Measurements from ENCODE around the gene HLCS. TPM values are rescaled to one million over a fixed set of nuclear protein-coding genes. Genes with fewer than 3 reads are reported as not detected.

Gene HLCS
- total and polyA plus RNA-seq, 2 of the 4 experiments (the other 2 are of a cell fraction) = 10.6 to 21.0 TPM

DNA sequence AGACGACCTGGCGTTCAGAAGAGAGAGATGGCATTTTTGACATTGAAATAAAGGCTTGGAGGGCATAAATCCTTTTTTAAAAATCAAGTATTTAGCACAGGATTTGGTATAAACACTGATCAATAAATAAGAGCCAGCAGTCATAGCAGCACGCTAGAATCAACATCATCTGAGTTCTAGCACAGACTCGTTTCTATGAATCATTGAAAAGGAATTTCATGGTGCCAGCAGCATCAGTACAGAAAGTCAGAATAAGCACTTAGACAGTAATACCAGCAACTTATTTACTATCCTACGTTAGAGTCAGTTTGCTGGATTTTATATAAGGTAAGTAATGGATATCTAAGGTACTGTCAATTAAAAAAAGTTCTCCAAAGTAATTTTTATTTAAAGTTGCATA, 119.3 kb downstream of the HLCS start:
- H3K27ac ChIP-seq (ENCODE audit: insufficient read depth, low read length) = no peak overlapping the region
- no peak overlapping the region for H2BK15ac ChIP-seq (ENCODE audit: low read depth, low read length)
- TF ChIP-seq BHLHE40 (IDR thresholded peaks at IDR 0.05; ENCODE audit: low read depth, low read length) (peak; percentile 85), RAD21 (IDR thresholded peaks at IDR 0.05; ENCODE audit: low read length) (no peak), RFX5 (IDR thresholded peaks at IDR 0.05; ENCODE audit: low read depth, low read length) (no peak), ELK1 (IDR thresholded peaks at IDR 0.05; ENCODE audit: borderline replicate concordance, low read depth, low read length) (no peak), MAZ (IDR thresholded peaks at IDR 0.05; ENCODE audit: borderline replicate concordance, low read depth, low read length) (no peak), NFE2L2 (IDR thresholded peaks at IDR 0.05; ENCODE audit: low read depth, low read length) (no peak), MAFK (IDR thresholded peaks at IDR 0.05; ENCODE audit: low read depth, low read length) (no peak), POLR2A (IDR thresholded peaks at IDR 0.05; ENCODE audit: low read depth, low read length) (no peak), FOS (IDR thresholded peaks at IDR 0.05; ENCODE audit: low read depth, low read length) (peak; percentile 71), MXI1 (IDR thresholded peaks at IDR 0.05; ENCODE audit: borderline replicate concordance, low read depth, low read length) (no peak), USF2 (IDR thresholded peaks at IDR 0.05; ENCODE audit: low read depth, low read length) (no peak)
- H3K9me3 ChIP-seq (ENCODE audit: control insufficient read depth, insufficient read depth, low read length) = no peaks in the 10 kb centered on the region
- no peak overlapping the region for H2AFZ ChIP-seq (replicated peaks; ENCODE audit: low read length, poor library complexity)
- intact Hi-C loops (cut with micrococcal nuclease) = loop anchor here (2.0 kb wide), 1 partner anchor 98 kb away; no protein-coding TSS in a partner anchor
- H4K91ac ChIP-seq (ENCODE audit: insufficient read depth, low read depth, low read length) = no peak overlapping the region
- dilution Hi-C loops (cut with HindIII; ENCODE audit: low sequenced_read_pairs, unreplicated experiment) = no loop called here
- H3K56ac ChIP-seq (ENCODE audit: extremely low read depth, insufficient read depth, low read length) = no peak overlapping the region; the same call in 1 of the 2 replicates
- H2AK5ac ChIP-seq (ENCODE audit: low read depth, low read length) = no peak overlapping the region
- H3K36me3 ChIP-seq (ENCODE audit: control insufficient read depth, insufficient read depth, low read length) = no peaks in the 10 kb centered on the region
- WGBS, 2 experiments (ENCODE audit: extremely low coverage in 2 of 2, insufficient read length in 1 of 2) = no CpG with 5 or more reads among the region's 5 CpGs
- H3K23ac ChIP-seq (ENCODE audit: low read depth, low read length) = no peak overlapping the region
- no TSS peak for BruUV-seq (replicated peaks)
- H3K4ac ChIP-seq (ENCODE audit: low read depth, low read length) = no peak overlapping the region
- no peak overlapping the region for H4K5ac ChIP-seq (ENCODE audit: low read depth, low read length)
- H3K9ac ChIP-seq (ENCODE audit: low read depth, low read length) = no peak overlapping the region
- H4K8ac ChIP-seq (ENCODE audit: low read depth in 2 of 2, low read length in 2 of 2) = no peak overlapping the region
- no peak overlapping the region for H2BK120ac ChIP-seq (ENCODE audit: low read depth, low read length)
- no peak overlapping the region for H2BK20ac ChIP-seq (ENCODE audit: low read depth, low read length)
- H2AK9ac ChIP-seq (replicated peaks; ENCODE audit: low read depth, low read length, poor library complexity) = no peak overlapping the region
- ATAC-seq (ENCODE audit: low read depth) = peak; percentile 93
- H3K9me1 ChIP-seq (ENCODE audit: insufficient read depth, low read length) = peaks cover 13% of the 10 kb centered on the region
- H3K27me3 ChIP-seq (ENCODE audit: control insufficient read depth, insufficient read depth, low read length) = no peaks in the 10 kb centered on the region
- peaks cover 10% of the 10 kb centered on the region for H3K4me1 ChIP-seq (ENCODE audit: control insufficient read depth, insufficient read depth, low read length)
- ChIA-PET POLR2A (ENCODE audit: unreplicated experiment) (no interaction called here), CTCF (no interaction called here)
- no peak overlapping the region for H3K14ac ChIP-seq (replicated peaks; ENCODE audit: low read depth, low read length)
- H3K4me2 ChIP-seq (ENCODE audit: low read depth, low read length) = peak overlapping the region; percentile 88; the same call in 1 of the 2 replicates
- in situ Hi-C loops (cut with MboI; ENCODE audit: low sequenced_read_pairs) = no loop called here
- peaks cover 0 to 24% of the 10 kb centered on the region in 2 experiments; a peak in 1 of 4 replicates for H3K79me1 ChIP-seq (ENCODE audit: low read depth in 1 of 2, low read length in 2 of 2)
- peak overlapping the region; percentile 66; the same call in 1 of the 2 replicates for H3K18ac ChIP-seq (ENCODE audit: low read depth, low read length)
- no peak overlapping the region for H3K4me3 ChIP-seq (ENCODE audit: insufficient read depth, low read depth, low read length)
- H2BK5ac ChIP-seq (ENCODE audit: low read depth, low read length, poor library complexity, severe bottlenecking) = peak overlapping the region; percentile 57
- DNase-seq = peak; percentile 85
- H4K20me1 ChIP-seq (ENCODE audit: insufficient read depth, low read length) = no peaks in the 10 kb centered on the region

Data from IMR-90 (cell line).